Endothelial cell of umbilical vein (primary cell): Measurements from ENCODE around the gene CNTNAP2. TPM values are rescaled to one million over a fixed set of nuclear protein-coding genes. Genes with fewer than 3 reads are reported as not detected.

Experiments used
- BruUV-seq: library from RNA; stranded (reverse); fragments of 400-500 nt; replicated peaks from 2 replicates; lab custom pipeline; 2021; lab: Mats Ljungman, UMichigan
- CTCF ChIA-PET: fragments of 300-600, 350-600 bp; sonication (Branson Sonifier 250); formaldehyde crosslinking; loops from one replicate; lab custom pipeline; 2021; ENCODE audit warnings: antibody characterized with exemption, inconsistent platforms; lab: Charles Lee
- POLR2A ChIA-PET: fragments of 300-600, 350-600 bp; sonication (Branson Sonifier 250); formaldehyde crosslinking; loops from one replicate; lab custom pipeline; 2021; ENCODE audit warnings: antibody characterized with exemption, inconsistent platforms; lab: Charles Lee
- DNase-seq: peaks from one replicate; pipeline ENCODE4 v3.0.0-alpha.2; 2011; ENCODE audit warnings: low read depth, low spot score
- FAIRE-seq: peaks from 2 replicates; lab custom pipeline; 2011; peaks lifted over from hg19 to GRCh38; lab: Jason Lieb, UNC
- H2AFZ ChIP-seq: 2 replicates; pipeline ENCODE4 v1.6.0; 2012; ENCODE audit warnings: low read depth, low read length, control low read depth, inconsistent platforms
- H3K27ac ChIP-seq: 2 replicates; pipeline ENCODE4 v1.5.1; 2011; ENCODE audit warnings: low read depth, mild to moderate bottlenecking, control low read depth, low read length, moderate library complexity; ENCODE audit not compliant: insufficient read depth
- H3K27me3 ChIP-seq, 2 experiments: 2 replicates each; pipeline versions ENCODE4 v1.6.0 to v1.6.1; 2011; ENCODE audit warnings: low read length in 2 of 2, mixed read lengths in 1 of 2; ENCODE audit not compliant: control insufficient read depth in 2 of 2, insufficient read depth in 2 of 2
- H3K36me3 ChIP-seq, 2 experiments: 2 replicates in 1 of 2; 3 replicates in 1 of 2; pipeline ENCODE4 v1.5.1; 2011; ENCODE audit warnings: low read length in 2 of 2, mild to moderate bottlenecking in 1 of 2, moderate library complexity in 1 of 2; ENCODE audit not compliant: control insufficient read depth in 2 of 2, insufficient read depth in 2 of 2; ENCODE audit errors: extremely low read depth in 1 of 2
- H3K4me1 ChIP-seq: 3 replicates; pipeline ENCODE4 v1.5.1; 2011; ENCODE audit warnings: mild to moderate bottlenecking, low read length; ENCODE audit not compliant: control insufficient read depth, insufficient read depth; ENCODE audit errors: extremely low read depth
- H3K4me2 ChIP-seq: 2 replicates; pipeline ENCODE4 v1.6.1; 2011; ENCODE audit warnings: low read length, control low read depth, mixed read lengths; ENCODE audit not compliant: insufficient read depth
- H3K4me3 ChIP-seq, 3 experiments: fragments of 200-600 bp in 1 of 3; sonication (generic), shearing (Covaris generic) in 1 of 3; replicated peaks in 1 of 3; 2 replicates each; pipeline ENCODE4 v1.5.1; 2011 to 2016; ENCODE audit warnings: control low read depth in 3 of 3, low read length in 3 of 3, mild to moderate bottlenecking in 2 of 3, inconsistent platforms in 1 of 3, low read depth in 1 of 3, moderate library complexity in 1 of 3; ENCODE audit not compliant: insufficient read depth in 1 of 3
- H3K79me2 ChIP-seq: 2 replicates; pipeline ENCODE4 v1.6.0; 2012; ENCODE audit warnings: low read length, inconsistent platforms; ENCODE audit not compliant: control insufficient read depth, insufficient read depth
- H3K9ac ChIP-seq: replicated peaks from 2 replicates; pipeline ENCODE3; 2011; ENCODE audit warnings: low read length, control low read depth; ENCODE audit not compliant: insufficient read depth; ENCODE audit errors: extremely low read depth
- H3K9me1 ChIP-seq: replicated peaks from 3 replicates; pipeline ENCODE4 v1.6.0; 2011; ENCODE audit warnings: mild to moderate bottlenecking, low read length; ENCODE audit not compliant: control insufficient read depth, insufficient read depth; ENCODE audit errors: extremely low read depth
- H3K9me3 ChIP-seq: replicated peaks from 2 replicates; pipeline ENCODE4 v1.5.1; 2012; ENCODE audit warnings: low read length, inconsistent platforms; ENCODE audit not compliant: control insufficient read depth, insufficient read depth
- H4K20me1 ChIP-seq: replicated peaks from 2 replicates; pipeline ENCODE3; 2011; ENCODE audit warnings: mild to moderate bottlenecking, low read length; ENCODE audit not compliant: control insufficient read depth, insufficient read depth; ENCODE audit errors: extremely low read depth
- CTCF ChIP-seq, 2 donors: IDR thresholded peaks; 1 replicate in 1 of 2; 2 replicates in 1 of 2; pipeline ENCODE4 v1.5.1; 2011; ENCODE audit warnings: low read length in 2 of 2, mild to moderate bottlenecking in 2 of 2, moderate library complexity in 2 of 2, control low read depth in 1 of 2, inconsistent platforms in 1 of 2, low read depth in 1 of 2; ENCODE audit not compliant: insufficient read depth in 1 of 2; ENCODE audit errors: extremely low read depth in 1 of 2
- EZH2 ChIP-seq: IDR thresholded peaks from 2 replicates; pipeline ENCODE4 v1.6.1; 2012; ENCODE audit warnings: borderline replicate concordance, low read depth, mild to moderate bottlenecking, moderate library complexity, low read length, inconsistent platforms; ENCODE audit not compliant: severe bottlenecking
- FOS ChIP-seq: IDR thresholded peaks from 2 replicates; pipeline ENCODE4 v1.6.1; 2011; ENCODE audit warnings: mild to moderate bottlenecking, low read length, moderate library complexity, borderline replicate concordance; ENCODE audit not compliant: insufficient read depth
- GATA2 ChIP-seq: IDR thresholded peaks from 2 replicates; pipeline ENCODE4 v1.7.0; 2011; ENCODE audit warnings: low read depth, mild to moderate bottlenecking, moderate library complexity, mixed read lengths, low read length; ENCODE audit not compliant: insufficient read length, insufficient read depth
- JUN ChIP-seq: IDR thresholded peaks from 2 replicates; pipeline ENCODE4 v1.6.1; 2011; ENCODE audit warnings: borderline replicate concordance, low read depth; ENCODE audit not compliant: insufficient read length, insufficient read depth
- MAX ChIP-seq: IDR thresholded peaks from 2 replicates; pipeline ENCODE4 v1.6.1; 2011; ENCODE audit not compliant: insufficient read depth, insufficient read length
- MYC ChIP-seq: IDR thresholded peaks from one replicate; pipeline ENCODE4 v1.6.1; 2011; ENCODE audit warnings: mild to moderate bottlenecking, low read depth, low read length
- POLR2A ChIP-seq: IDR thresholded peaks from 2 replicates; pipeline ENCODE4 v1.6.1; 2012; ENCODE audit warnings: low read depth, mild to moderate bottlenecking, control low read depth, low read length
- POLR2AphosphoS5 ChIP-seq: IDR thresholded peaks from 2 replicates; pipeline ENCODE4 v1.6.1; 2012; ENCODE audit warnings: low read depth, mild to moderate bottlenecking, control low read depth, low read length, moderate library complexity; ENCODE audit not compliant: insufficient read depth
- dilution Hi-C: fragments of 300-500 bp; cut with MboI; formaldehyde crosslinking; loops from one replicate; pipeline ENCODE4 v1.15.0; 2019; ENCODE audit warnings: low sequenced_read_pairs; ENCODE audit not compliant: extremely low pct_ligation_motif_present
- intact Hi-C: fragments of 100-400 bp; cut with micrococcal nuclease; formaldehyde crosslinking; loops from one replicate; pipeline ENCODE4 v1.10.0; 2022
- polyA plus RNA-seq, 4 experiments: library from polyadenylated mRNA; depleted of rRNA in 3 of 4; stranded (reverse) in 3 of 4; unstranded in 1 of 4; fragments of >200 nt; gene quantifications; 2 replicates each; pipeline versions ENCODE4 v1.2.1 to v1.2.3, GENCODE V29; 2011 to 2012; ENCODE audit warnings: missing spikeins in 1 of 4
- total RNA-seq: library from RNA; stranded (reverse); gene quantifications from 2 replicates; pipeline ENCODE4 v1.2.3, GENCODE V29; 2021

CNTNAP2 gene
- total and polyA plus RNA-seq, 2 donors (not counting 3 experiments of a cell fraction or from before 2014, with no cell fraction given), result not detected

- H3K27me3 ChIP-seq, result no peaks in the 10 kb centered on the region
- DNase-seq (no peak), FAIRE-seq (no peak)
- no peaks in the 10 kb centered on the region for H3K36me3 ChIP-seq
- H3K4me1 ChIP-seq, result no peaks in the 10 kb centered on the region
- H2AFZ ChIP-seq, result no peak overlapping the region
- no peak overlapping the region for H3K4me3 ChIP-seq
- no peaks in the 10 kb centered on the region for H3K9me1 ChIP-seq
- H3K4me2 ChIP-seq, result no peak overlapping the region
- H3K27ac ChIP-seq, result no peak overlapping the region
- TF ChIP-seq JUN (no peak), MAX (no peak), POLR2AphosphoS5 (no peak), POLR2A (no peak), MYC (no peak), CTCF (IDR thresholded peaks at IDR 0.05; ENCODE audit: extremely low read depth in 1 of 2, insufficient read depth in 1 of 2, low read depth in 1 of 2, low read length in 2 of 2) (no peak), FOS (no peak), GATA2 (no peak), EZH2 (no peak)
- BruUV-seq, result no TSS peak
- dilution Hi-C loops (no loop called here), intact Hi-C loops (no loop called here)
- ChIA-PET CTCF (no interaction called here), POLR2A (no interaction called here)
- H3K79me2 ChIP-seq, result no peaks in the 10 kb centered on the region
- peaks cover 2% of the 10 kb centered on the region for H3K9me3 ChIP-seq
- no peaks in the 10 kb centered on the region for H4K20me1 ChIP-seq
- H3K9ac ChIP-seq, result no peak overlapping the region
These were observed 10.3 kb upstream of the CNTNAP2 start for GRCh38 chr7:146106319-146106718.
